IPS-18c (cell line): ENCODE data around the gene GLT6D1.

Experiments used
- H3K4me3 ChIP-seq: 2 replicates; pipeline ENCODE4 v1.7.0; 2013; ENCODE audit warnings: low read depth, mild to moderate bottlenecking, low read length, moderate library complexity; ENCODE audit not compliant: insufficient read depth
- H3K9me3 ChIP-seq: one replicate; pipeline ENCODE4 v1.6.1; 2013; ENCODE audit warnings: mild to moderate bottlenecking, low read length, moderate library complexity; ENCODE audit not compliant: control insufficient read depth, insufficient read depth

Gene GLT6D1

DNA sequence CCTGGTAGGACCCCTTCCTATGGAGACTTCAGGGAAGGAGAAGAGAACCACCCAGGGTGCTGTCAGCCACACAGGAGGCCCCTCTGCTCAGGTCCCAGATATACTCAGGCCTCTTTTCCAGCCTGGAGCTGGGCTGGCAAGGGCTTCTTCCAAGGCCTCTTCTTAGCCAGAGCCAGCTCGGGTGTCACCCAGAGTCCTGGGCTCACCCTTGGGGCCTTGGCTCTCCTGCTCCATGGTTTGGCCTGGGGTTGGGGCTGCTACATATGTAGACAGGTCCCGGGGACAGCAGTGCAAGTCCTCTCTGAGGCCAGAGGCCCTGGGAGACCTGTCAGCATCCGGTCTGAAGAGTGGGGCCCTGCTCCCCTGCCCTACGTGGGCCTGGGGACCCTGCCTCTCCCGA, 55.0 kb downstream of the GLT6D1 start:
- H3K4me3 ChIP-seq: no peak overlapping the region

GRCh38 chr9:135583688-135584011, 55.7 kb downstream of the GLT6D1 start:
- no peak overlapping the region for H3K4me3 ChIP-seq
- H3K9me3 ChIP-seq: no peaks in the 10 kb centered on the region

More for the DNA sequence above, 55.0 kb downstream of the GLT6D1 start:
- H3K9me3 ChIP-seq: no peaks in the 10 kb centered on the region

DNA sequence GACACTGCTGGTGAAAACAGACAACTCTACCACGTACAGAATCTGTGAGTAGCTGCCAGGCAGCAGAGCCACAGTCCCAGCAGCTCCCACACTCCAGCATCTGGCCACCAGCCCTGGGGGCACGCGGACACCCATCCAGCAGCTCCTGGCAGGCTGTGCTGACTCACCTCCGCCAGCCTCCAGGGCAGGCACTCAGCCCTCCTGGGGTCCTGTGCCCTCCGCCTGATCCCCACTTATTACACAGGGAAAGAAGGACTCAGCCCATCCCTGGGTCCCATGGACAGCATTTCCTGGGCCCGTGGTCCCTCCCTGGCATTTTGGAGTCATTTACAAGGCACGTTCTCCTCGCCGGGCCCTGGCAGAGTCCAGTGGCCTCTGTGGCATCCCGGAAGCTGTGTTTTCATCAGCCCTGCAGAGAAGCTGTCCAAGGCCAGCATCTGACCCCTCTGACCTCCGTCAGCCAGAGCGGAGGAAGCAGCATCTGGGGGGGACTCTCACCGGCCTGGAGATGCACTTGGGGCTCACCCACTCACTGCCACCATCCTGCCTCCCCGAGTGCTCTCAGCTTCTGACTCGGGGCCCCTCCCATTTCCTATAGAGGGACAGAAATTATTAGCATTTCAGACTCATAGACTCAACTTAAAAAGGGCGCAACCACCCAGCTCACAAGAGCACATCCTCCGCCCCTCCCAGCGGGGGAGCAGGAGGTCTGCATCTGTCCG, 56.2 kb downstream of the GLT6D1 start:
- Histone ChIP-seq H3K4me3 (no peak overlapping the region), H3K9me3 (no peaks in the 10 kb centered on the region)

- Histone ChIP-seq H3K4me3 (no peak overlapping the region), H3K9me3 (no peaks in the 10 kb centered on the region)
These were observed 56.8 kb downstream of the GLT6D1 start for GRCh38 chr9:135582541-135582940.

DNA sequence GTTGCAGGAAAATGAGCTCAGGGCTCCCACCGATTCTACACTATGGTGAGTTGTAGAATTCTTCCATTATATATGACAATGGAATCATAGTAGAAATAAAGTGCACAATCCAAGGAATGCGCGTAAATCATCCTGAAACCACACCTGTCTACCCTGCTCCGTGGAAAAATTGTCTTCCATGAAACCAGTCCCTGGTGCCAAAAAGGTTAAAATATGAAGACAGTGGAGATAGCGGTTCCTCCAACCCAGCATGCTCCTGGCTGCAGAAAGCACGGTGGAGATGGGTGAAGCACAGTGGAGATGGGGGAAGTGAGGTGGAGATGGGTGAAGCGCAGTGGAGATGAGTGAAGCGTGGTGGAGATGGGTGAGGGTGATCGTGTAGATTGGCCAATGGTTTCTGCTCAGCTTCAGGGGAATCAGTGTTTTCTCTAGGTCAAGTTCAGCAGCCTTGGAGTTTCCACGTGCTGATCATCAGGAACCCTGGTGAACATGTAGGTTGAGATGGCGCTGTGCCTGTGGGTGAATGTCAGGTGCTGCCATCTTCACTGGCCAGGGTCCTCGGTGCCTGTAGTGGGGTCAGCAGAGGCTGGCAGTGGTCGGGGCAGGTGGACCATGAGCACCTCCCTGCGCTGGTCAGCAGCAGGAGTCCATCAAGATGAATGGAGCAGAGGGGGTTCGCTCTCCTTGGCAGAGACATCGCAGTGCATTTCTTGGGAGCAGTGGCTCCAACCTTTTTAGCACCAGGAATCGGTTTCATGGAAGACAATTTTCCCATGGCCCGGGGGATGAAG, 57.5 kb downstream of the GLT6D1 start:
- H3K4me3 ChIP-seq: no peak overlapping the region

DNA sequence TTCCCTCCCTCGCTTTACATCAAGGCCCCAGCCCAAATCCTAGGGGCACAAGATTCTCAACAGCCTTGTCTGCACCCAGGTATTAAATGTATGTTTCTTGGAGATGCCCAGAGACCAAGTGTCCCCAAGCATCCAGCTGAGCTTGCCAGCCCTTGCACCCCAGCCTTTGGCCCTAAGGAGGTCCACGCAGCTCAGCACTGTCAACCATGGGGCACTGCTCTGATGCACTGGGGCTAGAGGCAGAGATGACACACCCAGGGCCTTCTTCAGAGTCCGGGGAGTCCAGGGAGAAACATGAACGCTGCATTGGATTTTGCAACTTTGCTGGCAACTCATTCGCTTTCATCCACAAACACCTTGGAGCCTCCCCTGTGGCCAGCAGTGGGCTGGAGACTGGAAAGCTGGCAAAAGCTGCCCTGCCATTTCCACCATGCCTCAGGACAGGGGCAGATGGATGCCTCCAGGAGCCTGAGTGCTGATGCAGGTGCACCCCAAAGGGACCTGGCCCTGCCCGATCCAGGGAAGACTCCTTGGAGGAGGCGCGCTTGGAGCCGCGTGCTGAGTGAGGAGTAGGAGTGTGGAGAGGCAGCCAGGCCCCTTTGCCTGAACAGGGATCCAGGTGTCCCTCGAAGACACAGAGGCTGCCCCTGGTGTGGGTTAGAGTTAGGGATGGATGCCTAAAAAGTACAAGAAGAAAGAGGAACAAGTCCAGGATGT, 58.5 kb downstream of the GLT6D1 start:
- no peaks in the 10 kb centered on the region for H3K9me3 ChIP-seq
- H3K4me3 ChIP-seq: no peak overlapping the region

More for the DNA sequence above, 57.5 kb downstream of the GLT6D1 start:
- no peaks in the 10 kb centered on the region for H3K9me3 ChIP-seq

- Histone ChIP-seq H3K9me3 (no peaks in the 10 kb centered on the region), H3K4me3 (no peak overlapping the region)
These were observed 59.3 kb downstream of the GLT6D1 start for GRCh38 chr9:135579889-135580660.

DNA sequence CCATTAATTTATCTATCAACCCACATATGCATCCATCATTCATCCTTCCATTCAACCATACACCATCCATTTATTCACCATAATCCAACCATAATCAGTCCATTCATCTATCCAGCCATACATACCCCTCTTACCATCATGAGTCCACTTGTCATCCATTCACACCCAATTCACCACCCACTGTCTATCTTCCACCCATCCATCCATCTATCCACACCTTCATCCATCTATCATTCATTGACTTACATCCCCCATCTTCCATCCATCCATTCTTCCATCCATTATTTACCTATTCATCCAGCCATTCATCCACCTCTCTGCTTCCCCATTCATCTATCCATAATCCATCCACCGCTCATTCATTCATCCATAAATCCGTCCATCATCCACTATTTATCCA, 60.0 kb downstream of the GLT6D1 start:
- no peak overlapping the region for H3K4me3 ChIP-seq
- no peaks in the 10 kb centered on the region for H3K9me3 ChIP-seq

GRCh38 chr9:135577256-135577655, 62.1 kb downstream of the GLT6D1 start:
- no peak overlapping the region for H3K4me3 ChIP-seq
- H3K9me3 ChIP-seq: no peaks in the 10 kb centered on the region

DNA sequence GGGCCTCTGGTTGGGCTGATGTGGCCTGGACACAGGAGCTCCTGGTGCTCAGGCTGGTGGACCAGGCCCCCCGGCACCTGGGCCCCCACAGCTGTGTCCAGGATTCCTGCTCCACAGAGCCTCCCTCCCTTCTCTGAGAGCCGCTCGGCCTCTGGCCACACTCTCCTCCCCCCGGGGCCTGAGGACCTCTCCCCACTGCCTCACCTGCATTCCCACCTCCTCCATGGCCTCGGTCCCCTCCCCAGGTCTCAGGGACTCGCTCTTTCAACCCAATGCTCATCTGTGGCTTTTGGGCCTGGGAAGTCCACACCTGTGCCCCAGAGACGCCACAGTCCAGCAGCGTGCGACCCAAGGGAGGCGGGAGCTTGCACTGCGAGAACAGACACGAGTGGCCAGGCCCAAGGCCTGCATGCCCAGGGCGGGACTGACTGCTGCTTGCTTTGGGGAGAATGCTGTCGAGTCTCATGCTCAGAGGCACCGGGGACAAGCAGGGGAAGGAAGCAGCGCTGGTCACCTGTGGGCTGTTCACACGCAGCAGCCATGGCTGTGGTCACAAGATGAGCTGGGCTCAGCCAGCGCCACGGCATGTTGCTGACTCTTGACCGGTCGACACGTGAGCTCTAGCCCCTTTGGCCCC, 63.2 kb downstream of the GLT6D1 start:
- no peaks in the 10 kb centered on the region for H3K9me3 ChIP-seq
- no peak overlapping the region for H3K4me3 ChIP-seq

- Histone ChIP-seq H3K9me3 (no peaks in the 10 kb centered on the region), H3K4me3 (no peak overlapping the region)
These were observed 64.4 kb downstream of the GLT6D1 start for GRCh38 chr9:135574943-135575342.

- H3K9me3 ChIP-seq: no peaks in the 10 kb centered on the region
These were observed 65.0 kb downstream of the GLT6D1 start for GRCh38 chr9:135574331-135574730.

More at GRCh38 chr9:135574331-135574730, 65.0 kb downstream of the GLT6D1 start:
- no peak overlapping the region for H3K4me3 ChIP-seq
